ENCODE data around the gene APBA1.

DNA sequence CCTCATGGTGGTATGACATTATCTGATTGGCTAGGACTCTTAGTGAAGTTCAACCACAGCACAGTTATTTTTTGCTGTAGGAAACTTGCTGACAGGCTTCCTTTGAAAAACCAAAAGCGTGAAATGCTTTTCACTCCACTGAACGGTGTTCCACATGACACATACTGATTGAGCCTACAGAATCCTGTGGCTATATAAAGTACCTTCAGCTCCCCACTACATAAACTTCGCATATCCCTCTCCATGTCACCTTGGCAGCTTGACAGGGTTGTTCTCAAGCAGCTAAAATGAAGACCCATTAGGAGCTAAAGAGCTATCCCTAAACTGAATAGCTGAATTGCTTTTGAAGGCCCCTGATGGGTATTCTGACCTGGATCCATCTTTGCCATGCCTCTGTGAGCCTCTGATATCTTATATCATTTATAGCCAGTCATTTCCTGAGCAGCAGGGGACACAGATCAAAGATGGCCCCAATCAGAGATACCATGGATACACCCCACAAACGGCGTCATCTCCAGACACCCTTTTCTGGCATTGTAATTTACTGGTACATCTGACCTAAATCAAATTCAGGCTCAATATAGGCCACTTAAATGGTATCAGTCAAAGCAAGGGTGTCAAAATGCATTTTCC lies 91.5 kb downstream of the APBA1 start:
- no peak for TF ChIP-seq EZH2 (IDR thresholded peaks at IDR 0.05; ENCODE audit: low read length)
- TF ChIP-seq, protein P1, sequence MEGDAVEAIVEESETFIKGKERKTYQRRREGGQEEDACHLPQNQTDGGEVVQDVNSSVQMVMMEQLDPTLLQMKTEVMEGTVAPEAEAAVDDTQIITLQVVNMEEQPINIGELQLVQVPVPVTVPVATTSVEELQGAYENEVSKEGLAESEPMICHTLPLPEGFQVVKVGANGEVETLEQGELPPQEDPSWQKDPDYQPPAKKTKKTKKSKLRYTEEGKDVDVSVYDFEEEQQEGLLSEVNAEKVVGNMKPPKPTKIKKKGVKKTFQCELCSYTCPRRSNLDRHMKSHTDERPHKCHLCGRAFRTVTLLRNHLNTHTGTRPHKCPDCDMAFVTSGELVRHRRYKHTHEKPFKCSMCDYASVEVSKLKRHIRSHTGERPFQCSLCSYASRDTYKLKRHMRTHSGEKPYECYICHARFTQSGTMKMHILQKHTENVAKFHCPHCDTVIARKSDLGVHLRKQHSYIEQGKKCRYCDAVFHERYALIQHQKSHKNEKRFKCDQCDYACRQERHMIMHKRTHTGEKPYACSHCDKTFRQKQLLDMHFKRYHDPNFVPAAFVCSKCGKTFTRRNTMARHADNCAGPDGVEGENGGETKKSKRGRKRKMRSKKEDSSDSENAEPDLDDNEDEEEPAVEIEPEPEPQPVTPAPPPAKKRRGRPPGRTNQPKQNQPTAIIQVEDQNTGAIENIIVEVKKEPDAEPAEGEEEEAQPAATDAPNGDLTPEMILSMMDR (optimal IDR thresholded peaks at IDR 0.05 in 1 of 3, IDR thresholded peaks at IDR 0.05 in 1 of 3, conservative IDR thresholded peaks at IDR 0.05 in 1 of 3; ENCODE audit: extremely low read depth in 1 of 3, insufficient read depth in 2 of 3, low read length in 3 of 3) = no peak

Measured in keratinocyte (primary cell).